C4-2B (cell line): Measurements from ENCODE around the gene FBXO5.

Experiments used
- ZFX ChIP-seq: fragments of 450-650 bp; IDR thresholded peaks from 2 replicates; pipeline ENCODE4 v1.6.1; 2017
- TF ChIP-seq, protein P1 (sequence below): fragments of 450-650 bp; conservative IDR thresholded peaks from 2 replicates; pipeline ENCODE4 v1.5.1; 2017; ENCODE audit warnings: mild to moderate bottlenecking

DNA sequence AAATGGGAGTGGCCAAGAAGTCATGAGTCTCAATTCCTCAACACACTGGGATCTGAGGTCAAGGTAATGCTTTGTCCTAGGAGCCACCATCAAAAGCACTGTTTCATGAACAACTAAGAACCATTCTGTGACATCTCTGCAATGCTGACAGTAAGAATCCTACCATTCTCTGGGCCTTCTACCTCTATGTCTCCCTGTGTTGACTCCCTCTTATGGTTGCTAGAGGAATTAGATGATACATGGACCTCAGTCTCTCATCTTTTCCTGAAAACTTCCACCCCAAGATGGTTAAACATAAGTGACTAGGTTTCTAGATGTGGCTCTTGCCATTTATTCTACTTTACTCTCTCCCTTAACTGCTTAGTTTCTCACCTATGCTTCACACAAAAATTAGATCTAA is 10.6 kb upstream of the FBXO5 start:
- TF ChIP-seq, protein P1, sequence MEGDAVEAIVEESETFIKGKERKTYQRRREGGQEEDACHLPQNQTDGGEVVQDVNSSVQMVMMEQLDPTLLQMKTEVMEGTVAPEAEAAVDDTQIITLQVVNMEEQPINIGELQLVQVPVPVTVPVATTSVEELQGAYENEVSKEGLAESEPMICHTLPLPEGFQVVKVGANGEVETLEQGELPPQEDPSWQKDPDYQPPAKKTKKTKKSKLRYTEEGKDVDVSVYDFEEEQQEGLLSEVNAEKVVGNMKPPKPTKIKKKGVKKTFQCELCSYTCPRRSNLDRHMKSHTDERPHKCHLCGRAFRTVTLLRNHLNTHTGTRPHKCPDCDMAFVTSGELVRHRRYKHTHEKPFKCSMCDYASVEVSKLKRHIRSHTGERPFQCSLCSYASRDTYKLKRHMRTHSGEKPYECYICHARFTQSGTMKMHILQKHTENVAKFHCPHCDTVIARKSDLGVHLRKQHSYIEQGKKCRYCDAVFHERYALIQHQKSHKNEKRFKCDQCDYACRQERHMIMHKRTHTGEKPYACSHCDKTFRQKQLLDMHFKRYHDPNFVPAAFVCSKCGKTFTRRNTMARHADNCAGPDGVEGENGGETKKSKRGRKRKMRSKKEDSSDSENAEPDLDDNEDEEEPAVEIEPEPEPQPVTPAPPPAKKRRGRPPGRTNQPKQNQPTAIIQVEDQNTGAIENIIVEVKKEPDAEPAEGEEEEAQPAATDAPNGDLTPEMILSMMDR, result peak; percentile 11; the same call in 1 of the 2 replicates
- no peak for TF ChIP-seq ZFX
